ENCODE data around the gene DSCAML1. TPM values are rescaled to one million over a fixed set of nuclear protein-coding genes. Genes with fewer than 3 reads are reported as not detected.

The DSCAML1 gene
- polyA plus RNA-seq (2013, experiment 1 of 2), result 0.47 TPM
- polyA plus RNA-seq (2013, experiment 2 of 2), result 0.50 TPM

- Histone ChIP-seq H3K18ac (ENCODE audit: low read length) (peak within 1 kb of the TSS; percentile 75), H3K14ac (ENCODE audit: low read length) (no peak within 1 kb of the TSS), H3K27ac (replicated peaks; ENCODE audit: low read length) (no peak within 1 kb of the TSS), H4K91ac (ENCODE audit: low read depth, low read length, poor library complexity) (no peak within 1 kb of the TSS), H3K36me3 (replicated peaks in 1 of 2; ENCODE audit: control insufficient read depth in 2 of 2, insufficient read depth in 2 of 2, low read length in 2 of 2) (no peaks in the 10 kb centered on the region), H2BK12ac (ENCODE audit: low read length) (no peak within 1 kb of the TSS), H3K4ac (ENCODE audit: low read length) (no peak within 1 kb of the TSS), H3K9me3 (replicated peaks in 1 of 2; ENCODE audit: control insufficient read depth in 2 of 2, insufficient read depth in 1 of 2, low read depth in 1 of 2, low read length in 2 of 2) (peaks cover 0 to 2% of the 10 kb centered on the region in 2 donors), H2AK5ac (ENCODE audit: low read depth, low read length) (peak within 1 kb of the TSS; percentile 5), H3K4me3 (ENCODE audit: low read length in 2 of 2) (peak within 1 kb of the TSS in 1 of 2 donors; percentile 47), H4K8ac (ENCODE audit: low read depth, low read length) (no peak within 1 kb of the TSS), H2BK5ac (ENCODE audit: low read length) (no peak within 1 kb of the TSS), H3K4me2 (ENCODE audit: insufficient read depth, low read length, poor library complexity, severe bottlenecking) (peak within 1 kb of the TSS; percentile 92), H2AFZ (ENCODE audit: low read length) (peak within 1 kb of the TSS; percentile 35), H2BK120ac (ENCODE audit: low read depth, low read length) (no peak within 1 kb of the TSS), H3K9ac (ENCODE audit: low read depth, low read length, poor library complexity) (peak within 1 kb of the TSS; percentile 27), H3K27me3 (ENCODE audit: control insufficient read depth in 3 of 3, insufficient read depth in 3 of 3, low read depth in 1 of 3, low read length in 3 of 3) (peaks cover 24 to 98% (median 75%) of the 10 kb centered on the region in 3 experiments), H3K4me1 (ENCODE audit: control insufficient read depth in 2 of 2, insufficient read depth in 1 of 2, low read depth in 1 of 2, low read length in 2 of 2) (peaks cover 0 to 9% of the 10 kb centered on the region in 2 donors), H3K23ac (ENCODE audit: low read depth, low read length, poor library complexity) (peak within 1 kb of the TSS; percentile 22), H3K79me1 (ENCODE audit: low read depth, low read length) (peaks cover 2% of the 10 kb centered on the region), H2BK15ac (ENCODE audit: low read length) (no peak within 1 kb of the TSS)
- no peak for DNase-seq (ENCODE audit: low spot score)
- WGBS, 2 donors (ENCODE audit: extremely low coverage in 2 of 2, insufficient read length in 2 of 2, insufficient replicate concordance in 1 of 2), result no CpG with 5 or more reads among the region's 66 CpGs
Measured at GRCh38 chr11:117796872-117797529, at the start of gene DSCAML1. Gene DSCAML1 (minus strand): TSS chr11:117797216. CDS start chr11:117797079, 137 bp downstream.

GRCh38 chr11:117843666-117844484 is 46.9 kb upstream of the DSCAML1 start:
- WGBS, 2 donors (ENCODE audit: extremely low coverage in 2 of 2, insufficient read length in 2 of 2, insufficient replicate concordance in 1 of 2), result no CpG with 5 or more reads among the region's 9 CpGs

GRCh38 chr11:117842131-117842941 is 45.3 kb upstream of the DSCAML1 start:
- Histone ChIP-seq H3K79me1 (ENCODE audit: low read depth, low read length) (no peaks in the 10 kb centered on the region), H3K4ac (ENCODE audit: low read length) (no peak overlapping the region), H3K4me3 (ENCODE audit: low read length in 2 of 2) (no peak overlapping the region), H2BK5ac (ENCODE audit: low read length) (peak overlapping the region; percentile 72), H2AFZ (ENCODE audit: low read length) (no peak overlapping the region), H2BK12ac (ENCODE audit: low read length) (no peak overlapping the region), H4K8ac (ENCODE audit: low read depth, low read length) (no peak overlapping the region), H4K91ac (ENCODE audit: low read depth, low read length, poor library complexity) (no peak overlapping the region), H3K9me3 (replicated peaks in 1 of 2; ENCODE audit: control insufficient read depth in 2 of 2, insufficient read depth in 1 of 2, low read depth in 1 of 2, low read length in 2 of 2) (no peaks in the 10 kb centered on the region), H3K27me3 (ENCODE audit: control insufficient read depth in 3 of 3, insufficient read depth in 3 of 3, low read depth in 1 of 3, low read length in 3 of 3) (no peaks in the 10 kb centered on the region), H3K18ac (ENCODE audit: low read length) (no peak overlapping the region), H2AK5ac (ENCODE audit: low read depth, low read length) (no peak overlapping the region), H3K23ac (ENCODE audit: low read depth, low read length, poor library complexity) (no peak overlapping the region), H2BK120ac (ENCODE audit: low read depth, low read length) (no peak overlapping the region), H3K9ac (ENCODE audit: low read depth, low read length, poor library complexity) (peak overlapping the region; percentile 47), H3K4me2 (ENCODE audit: insufficient read depth, low read length, poor library complexity, severe bottlenecking) (no peak overlapping the region), H3K14ac (ENCODE audit: low read length) (no peak overlapping the region), H2BK15ac (ENCODE audit: low read length) (no peak overlapping the region), H3K36me3 (replicated peaks in 1 of 2; ENCODE audit: control insufficient read depth in 2 of 2, insufficient read depth in 2 of 2, low read length in 2 of 2) (peaks cover 11 to 31% of the 10 kb centered on the region in 2 donors), H3K27ac (replicated peaks; ENCODE audit: low read length) (no peak overlapping the region), H3K4me1 (ENCODE audit: control insufficient read depth in 2 of 2, insufficient read depth in 1 of 2, low read depth in 1 of 2, low read length in 2 of 2) (peaks cover 0 to 6% of the 10 kb centered on the region in 2 donors)
- no peak for DNase-seq (ENCODE audit: low spot score)
- WGBS, 2 donors (ENCODE audit: extremely low coverage in 2 of 2, insufficient read length in 2 of 2, insufficient replicate concordance in 1 of 2), result no CpG with 5 or more reads among the region's 16 CpGs

More at GRCh38 chr11:117843666-117844484, 46.9 kb upstream of the DSCAML1 start:
- H3K18ac ChIP-seq (ENCODE audit: low read length), result no peak overlapping the region
- H2AFZ ChIP-seq (ENCODE audit: low read length), result no peak overlapping the region
- H3K9me3 ChIP-seq (replicated peaks in 1 of 2; ENCODE audit: control insufficient read depth in 2 of 2, insufficient read depth in 1 of 2, low read depth in 1 of 2, low read length in 2 of 2), result no peaks in the 10 kb centered on the region
- H3K79me1 ChIP-seq (ENCODE audit: low read depth, low read length), result no peaks in the 10 kb centered on the region
- no peak overlapping the region for H2BK12ac ChIP-seq (ENCODE audit: low read length)
- no peak overlapping the region for H4K8ac ChIP-seq (ENCODE audit: low read depth, low read length)
- H3K36me3 ChIP-seq (replicated peaks in 1 of 2; ENCODE audit: control insufficient read depth in 2 of 2, insufficient read depth in 2 of 2, low read length in 2 of 2), result peaks cover 11 to 26% of the 10 kb centered on the region in 2 donors
- no peak overlapping the region for H4K91ac ChIP-seq (ENCODE audit: low read depth, low read length, poor library complexity)
- H3K9ac ChIP-seq (ENCODE audit: low read depth, low read length, poor library complexity), result no peak overlapping the region
- no peak overlapping the region for H3K4me2 ChIP-seq (ENCODE audit: insufficient read depth, low read length, poor library complexity, severe bottlenecking)
- no peak overlapping the region for H3K27ac ChIP-seq (replicated peaks; ENCODE audit: low read length)
- H3K27me3 ChIP-seq (ENCODE audit: control insufficient read depth in 3 of 3, insufficient read depth in 3 of 3, low read depth in 1 of 3, low read length in 3 of 3), result no peaks in the 10 kb centered on the region
- H2BK120ac ChIP-seq (ENCODE audit: low read depth, low read length), result no peak overlapping the region
- H3K4me1 ChIP-seq (ENCODE audit: control insufficient read depth in 2 of 2, insufficient read depth in 1 of 2, low read depth in 1 of 2, low read length in 2 of 2), result peaks cover 0 to 6% of the 10 kb centered on the region in 2 donors
- peak; percentile 62 for DNase-seq (ENCODE audit: low spot score)
- H3K4me3 ChIP-seq (ENCODE audit: low read length in 2 of 2), result no peak overlapping the region
- H3K14ac ChIP-seq (ENCODE audit: low read length), result no peak overlapping the region
- no peak overlapping the region for H2BK5ac ChIP-seq (ENCODE audit: low read length)
- H3K23ac ChIP-seq (ENCODE audit: low read depth, low read length, poor library complexity), result no peak overlapping the region
- H2AK5ac ChIP-seq (ENCODE audit: low read depth, low read length), result no peak overlapping the region
- H2BK15ac ChIP-seq (ENCODE audit: low read length), result no peak overlapping the region
- H3K4ac ChIP-seq (ENCODE audit: low read length), result no peak overlapping the region
